DMS53 treated with DMSO at 0.1 percent for 48 hours (cell line): ENCODE measurements around the gene FERD3L.
A peak's percentile ranks its signal among the peaks of the same experiment; 100 is the strongest.
"Not testable (repeated sequence)": the region's sequence is repeated elsewhere in the genome, so short reads cannot be mapped to it uniquely, and the experiment has no call there.

Experiments
- DNase-seq: peaks from one replicate; lab custom pipeline; 2025; ENCODE audit not compliant: unreplicated experiment; lab: John Stamatoyannopoulos, UW

The FERD3L gene, protein sequence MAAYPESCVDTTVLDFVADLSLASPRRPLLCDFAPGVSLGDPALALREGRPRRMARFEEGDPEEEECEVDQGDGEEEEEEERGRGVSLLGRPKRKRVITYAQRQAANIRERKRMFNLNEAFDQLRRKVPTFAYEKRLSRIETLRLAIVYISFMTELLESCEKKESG

DNA sequence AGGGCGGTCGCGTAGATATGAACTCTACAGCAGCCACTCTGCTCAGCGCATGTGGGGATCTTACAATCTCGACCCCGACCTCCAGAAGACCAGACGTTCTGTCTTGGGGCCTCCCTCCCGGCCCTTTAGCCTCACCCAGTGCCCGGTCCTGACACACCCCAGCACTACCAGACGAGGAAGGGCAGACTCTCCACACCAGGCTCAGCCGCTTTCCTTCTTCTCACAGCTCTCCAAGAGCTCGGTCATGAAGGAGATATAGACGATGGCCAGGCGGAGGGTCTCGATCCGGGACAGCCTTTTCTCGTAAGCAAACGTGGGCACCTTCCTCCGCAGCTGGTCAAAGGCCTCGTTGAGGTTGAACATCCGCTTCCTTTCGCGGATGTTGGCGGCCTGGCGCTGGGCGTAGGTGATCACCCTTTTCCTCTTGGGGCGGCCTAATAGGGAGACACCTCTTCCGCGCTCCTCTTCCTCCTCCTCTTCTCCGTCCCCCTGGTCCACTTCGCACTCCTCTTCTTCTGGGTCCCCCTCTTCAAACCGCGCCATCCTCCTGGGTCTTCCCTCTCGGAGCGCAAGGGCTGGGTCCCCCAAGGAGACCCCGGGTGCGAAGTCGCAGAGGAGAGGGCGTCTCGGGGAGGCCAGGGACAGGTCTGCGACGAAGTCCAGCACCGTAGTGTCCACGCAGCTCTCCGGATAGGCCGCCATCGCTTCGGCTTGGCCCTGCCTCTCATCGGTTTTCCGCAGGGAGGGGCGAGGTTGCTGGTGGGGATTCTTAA lies at the start of gene FERD3L:
Gene FERD3L, minus strand, starts transcription at position 761 of the 773 bp plus-strand sequence. Its CDS starts 59 bp downstream, at position 702.
- DNase-seq = peak; percentile 58

DNA sequence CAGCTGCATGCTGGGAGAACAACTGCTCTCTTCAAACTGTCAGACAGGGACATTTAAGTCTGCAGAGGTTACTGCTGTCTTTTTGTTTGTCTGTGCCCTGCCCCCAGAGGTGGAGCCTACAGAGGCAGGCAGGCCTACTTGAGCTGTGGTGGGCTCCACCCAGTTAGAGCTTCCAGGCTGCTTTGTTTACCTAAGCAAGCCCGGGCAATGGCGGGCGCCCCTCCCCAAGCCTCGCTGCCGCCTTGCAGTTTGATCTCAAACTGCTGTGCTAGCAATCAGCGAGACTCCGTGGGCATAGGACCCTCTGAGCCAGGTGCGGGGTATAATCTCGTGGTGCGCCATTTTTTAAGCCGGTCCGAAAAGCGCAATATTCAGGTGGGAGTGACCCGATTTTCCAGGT lies 49.2 kb upstream of the FERD3L start:
- not testable (repeated sequence) for DNase-seq

DNA sequence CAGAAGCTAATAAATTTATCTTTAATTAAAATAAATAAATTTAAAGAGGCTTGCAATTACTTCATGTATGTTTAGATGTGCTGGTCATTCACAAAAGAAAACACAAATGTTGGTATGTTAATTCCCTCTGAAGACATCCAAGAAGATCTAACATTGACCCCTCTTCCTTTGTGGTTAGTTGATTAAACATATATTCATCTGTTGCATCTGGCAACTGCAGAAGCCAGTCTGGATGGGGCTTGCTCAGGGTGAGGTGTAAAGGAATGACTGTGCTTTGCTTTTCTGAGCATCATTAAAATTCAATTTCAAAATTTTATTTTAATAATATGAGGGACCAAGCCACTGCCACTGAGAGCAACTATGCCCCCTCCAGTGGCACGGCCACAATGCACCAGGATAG lies 36.4 kb upstream of the FERD3L start:
- DNase-seq = no peak

DNA sequence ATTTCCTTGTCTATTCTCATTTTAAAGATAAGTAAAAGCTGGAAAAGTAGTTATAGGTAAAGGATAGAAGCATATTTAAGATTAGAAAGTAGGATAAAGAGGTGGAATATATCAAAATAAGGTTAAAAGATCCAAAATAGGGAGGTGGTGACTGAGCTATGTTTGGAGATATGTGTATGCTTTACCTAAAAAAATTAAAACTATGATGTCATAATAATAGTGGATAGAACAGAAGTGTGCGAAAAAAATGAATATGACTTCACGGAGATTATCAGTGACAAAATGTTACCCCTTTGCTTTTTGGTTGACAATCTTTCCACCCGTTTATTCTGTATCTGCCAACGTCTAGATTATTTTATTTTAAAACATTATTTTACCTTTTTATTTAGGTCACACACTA lies 33.4 kb upstream of the FERD3L start:
- no peak for DNase-seq

DNA sequence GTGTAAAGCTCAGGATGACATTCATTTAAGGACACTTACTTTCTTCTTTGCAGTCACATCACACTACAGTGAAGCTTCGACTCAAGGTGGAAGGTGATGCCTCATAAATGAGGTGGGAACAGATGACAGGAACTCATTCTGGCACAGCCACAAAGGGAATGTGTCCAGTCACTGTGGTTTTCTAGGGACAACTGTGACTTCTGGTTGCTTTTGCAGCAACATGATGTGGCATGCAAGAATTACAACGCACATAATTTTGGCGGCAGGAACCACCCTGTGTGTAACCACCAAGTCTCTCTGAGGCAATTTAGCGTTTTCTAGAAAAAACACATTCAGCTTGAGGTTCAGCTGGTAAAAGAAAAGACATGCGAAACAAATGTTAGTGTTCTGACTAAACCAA lies 32.0 kb upstream of the FERD3L start:
- DNase-seq = no peak

DNA sequence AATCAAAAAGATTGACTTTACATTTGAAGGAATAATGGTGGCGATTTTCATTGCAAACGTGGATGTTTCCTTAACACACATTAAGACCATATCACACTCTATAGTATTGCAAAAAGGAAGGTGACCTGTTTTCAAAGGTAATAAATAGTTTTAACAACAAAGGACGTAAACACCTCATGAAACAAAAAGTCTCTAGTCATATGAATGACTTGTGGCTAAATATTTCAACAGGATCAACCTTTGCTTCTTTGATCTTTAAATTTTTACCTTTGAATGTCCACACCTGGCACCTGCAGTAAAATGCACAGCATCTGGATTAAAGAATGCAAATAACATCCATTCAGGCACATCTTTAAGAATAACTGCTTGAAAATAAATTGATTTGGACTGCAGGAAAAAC lies 30.0 kb upstream of the FERD3L start:
- no peak for DNase-seq

DNA sequence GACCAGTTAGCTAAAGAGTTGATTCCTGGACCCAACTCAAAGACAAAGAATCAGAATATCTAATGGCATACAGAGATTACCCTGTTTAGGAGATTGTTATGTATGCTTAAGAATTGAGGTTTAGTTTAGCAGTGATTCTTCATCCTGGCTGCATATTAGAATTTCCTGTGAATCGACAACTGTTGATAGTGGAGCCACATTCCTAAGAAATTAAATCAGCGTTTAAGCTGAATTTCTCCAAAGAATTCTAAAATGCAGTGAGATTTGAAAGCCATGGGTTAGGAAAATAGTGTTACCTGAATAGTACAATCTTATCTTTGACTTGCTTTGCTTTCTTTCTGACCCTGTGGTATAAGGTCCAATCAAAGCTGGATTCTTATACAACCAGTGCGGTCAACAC lies 16.4 kb upstream of the FERD3L start:
- DNase-seq = no peak

DNA sequence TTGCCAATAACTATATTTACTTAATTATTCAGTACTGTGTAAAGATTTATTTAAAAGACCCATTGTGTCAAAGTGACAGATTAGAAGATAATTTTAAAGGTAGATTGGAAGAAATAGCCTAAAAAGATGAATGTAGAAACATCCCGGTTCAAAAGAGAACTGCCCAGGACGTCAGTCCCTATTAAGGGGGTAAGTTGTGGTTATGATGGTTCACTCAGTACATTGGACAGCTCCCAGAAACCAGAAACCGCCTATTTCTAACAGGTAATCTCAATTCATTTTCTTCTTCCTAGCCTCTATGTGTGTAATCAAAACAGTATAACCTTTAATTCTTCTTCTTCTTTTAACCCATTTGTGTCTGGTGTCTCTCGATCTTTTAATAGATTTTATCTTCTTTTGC lies 1.5 kb upstream of the FERD3L start:
- DNase-seq = no peak

DNA sequence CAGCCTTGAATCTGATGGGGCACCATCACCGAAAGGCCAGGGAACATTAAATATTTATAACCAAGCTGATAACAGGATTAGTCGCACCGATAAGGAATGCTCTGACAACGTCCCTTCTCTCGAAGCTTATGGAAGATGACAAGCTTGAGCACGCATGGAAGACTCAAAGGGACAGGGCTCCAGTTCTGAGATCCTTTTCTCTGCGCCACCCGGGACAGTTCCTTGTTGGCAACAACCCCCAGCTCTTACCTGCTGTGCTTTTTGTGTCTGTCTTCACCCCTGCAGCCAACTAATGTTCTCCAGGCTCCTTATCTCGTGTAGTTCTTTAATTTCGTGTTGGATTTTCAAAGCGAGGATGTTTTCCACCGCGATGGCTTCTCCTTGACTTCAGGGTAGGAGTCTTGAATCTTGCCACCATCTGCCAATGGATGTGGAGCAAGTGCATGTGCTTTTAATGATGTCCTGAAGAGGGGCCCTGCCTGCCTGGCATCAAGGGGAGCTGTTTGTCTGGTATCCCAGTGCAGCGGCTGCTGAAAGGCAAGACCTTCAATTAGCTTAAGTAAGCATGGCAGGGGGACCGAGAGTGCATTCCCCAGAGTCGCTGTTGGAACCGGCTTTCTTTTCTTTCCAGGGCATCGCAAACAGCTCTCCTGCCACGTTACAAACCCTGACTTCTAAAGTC lies 354 bp upstream of the FERD3L start:
- DNase-seq = peak; percentile 62

DNA sequence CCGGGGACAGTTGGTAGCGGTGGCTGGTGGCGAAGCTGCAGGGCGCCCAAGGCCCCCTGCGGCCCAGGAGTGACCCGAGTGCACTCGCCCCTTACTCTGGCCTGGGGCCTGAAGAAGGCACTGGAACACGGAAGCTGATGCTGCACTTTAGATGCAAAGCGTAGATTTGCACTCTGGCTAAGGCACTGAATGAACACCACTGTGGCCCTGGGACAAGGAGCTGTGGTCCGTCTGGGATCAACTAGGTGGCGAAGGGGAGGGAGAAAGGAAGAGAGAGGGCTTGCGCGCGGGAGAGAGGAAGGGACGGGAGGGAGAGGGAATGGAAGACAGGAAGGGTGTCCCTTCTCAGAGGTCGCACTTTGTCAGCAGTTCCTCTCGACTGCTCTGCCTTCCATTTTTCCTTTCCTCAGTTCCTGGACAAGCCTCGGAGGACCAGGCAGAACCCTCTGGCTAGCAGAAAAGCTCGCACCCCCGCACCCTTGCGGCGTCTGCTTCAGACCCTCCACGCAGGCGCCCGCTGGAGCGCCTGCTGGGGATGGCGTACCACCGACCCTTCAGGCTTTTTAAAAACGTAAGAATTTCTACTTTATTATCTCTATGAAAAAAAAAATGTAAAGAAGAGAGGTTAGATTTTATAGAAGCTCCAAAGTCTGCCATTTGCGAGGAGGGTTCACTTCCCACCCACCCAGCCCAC lies 1.2 kb downstream of the FERD3L start:
- DNase-seq = no peak

DNA sequence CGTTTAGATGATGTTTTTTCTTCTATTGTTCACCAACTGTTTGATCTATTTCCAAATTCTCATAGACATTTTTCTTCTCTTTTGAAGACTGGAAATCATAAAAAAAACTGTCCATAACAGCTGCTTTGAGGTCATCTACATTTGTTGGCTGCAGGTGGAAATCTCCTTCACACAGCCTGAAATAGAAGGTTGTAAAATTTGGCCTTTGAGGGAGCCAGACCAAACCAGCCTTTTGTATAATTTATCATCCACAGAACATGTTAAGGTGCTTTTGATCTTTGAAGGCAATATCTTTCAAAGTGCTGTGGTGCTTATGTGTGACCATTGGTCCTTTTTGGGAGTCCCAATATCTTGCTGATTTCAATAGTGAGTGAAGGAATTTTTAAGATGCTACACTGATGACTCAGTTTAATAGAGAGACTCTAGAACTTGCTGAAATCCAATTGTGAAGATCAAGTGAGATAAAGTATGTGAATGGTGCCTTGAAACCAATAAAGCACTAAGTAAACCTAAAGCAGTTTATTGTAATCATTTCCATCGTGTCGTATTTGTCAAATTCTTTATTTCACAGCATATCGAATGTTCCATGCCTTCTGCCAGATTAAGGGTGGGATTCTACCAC lies 5.4 kb downstream of the FERD3L start:
- no peak for DNase-seq

DNA sequence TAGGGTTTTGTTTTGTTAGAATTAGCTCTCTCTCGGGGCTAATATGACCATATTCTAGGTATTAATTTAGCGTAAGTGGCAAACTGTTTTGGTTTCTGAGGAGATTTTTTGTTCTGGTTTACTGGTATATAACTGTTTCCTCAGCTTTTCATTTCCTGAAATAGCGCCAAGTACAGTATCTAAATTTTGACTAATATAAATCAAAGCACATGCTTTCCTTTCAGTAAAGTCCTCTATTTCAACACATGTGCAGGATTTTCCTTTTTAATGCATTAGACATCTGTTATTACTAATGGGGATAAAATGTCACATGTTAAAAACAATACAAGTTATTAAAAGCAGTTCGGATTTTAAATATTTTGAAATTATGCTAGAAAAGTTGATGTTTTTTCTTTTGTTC lies 11.3 kb downstream of the FERD3L start:
- no peak for DNase-seq

DNA sequence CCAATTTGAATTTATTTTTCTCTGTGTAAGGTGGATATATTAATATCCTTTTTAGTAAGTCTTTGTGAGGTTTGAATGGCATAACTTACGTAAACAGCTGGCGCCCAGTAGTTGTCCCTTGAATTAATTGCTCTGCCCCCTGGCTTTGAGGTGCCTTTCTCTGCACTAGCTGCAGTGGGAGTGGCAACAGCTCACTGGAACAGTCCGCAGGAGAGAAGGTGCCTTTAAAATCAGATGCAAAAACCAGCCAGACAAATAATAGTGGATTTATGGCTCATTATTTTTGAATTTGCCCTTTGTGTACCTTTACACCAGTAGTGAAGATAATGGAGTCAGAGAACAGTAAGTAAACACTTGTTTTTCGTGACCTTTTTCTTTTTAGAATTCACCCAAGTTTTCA lies 11.8 kb downstream of the FERD3L start:
- DNase-seq = no peak

DNA sequence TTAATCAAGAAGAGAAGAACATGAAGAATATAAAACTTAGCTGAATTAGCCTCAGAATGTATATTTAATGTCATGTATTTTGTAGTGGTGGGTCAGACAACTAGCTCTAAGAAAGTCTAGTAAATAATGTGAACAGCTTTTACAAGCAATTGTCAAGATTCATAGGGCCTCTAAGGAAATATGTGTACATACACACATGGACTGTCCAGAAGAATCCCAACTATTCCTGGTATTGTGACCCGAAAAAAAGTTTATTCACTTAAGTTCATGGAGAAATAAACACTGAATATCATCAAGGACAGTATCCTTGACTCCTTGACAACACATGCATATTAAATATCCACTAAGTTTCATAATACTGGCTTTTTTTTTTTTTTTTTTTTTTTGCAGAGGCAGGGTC lies 16.4 kb downstream of the FERD3L start:
- DNase-seq = no peak

DNA sequence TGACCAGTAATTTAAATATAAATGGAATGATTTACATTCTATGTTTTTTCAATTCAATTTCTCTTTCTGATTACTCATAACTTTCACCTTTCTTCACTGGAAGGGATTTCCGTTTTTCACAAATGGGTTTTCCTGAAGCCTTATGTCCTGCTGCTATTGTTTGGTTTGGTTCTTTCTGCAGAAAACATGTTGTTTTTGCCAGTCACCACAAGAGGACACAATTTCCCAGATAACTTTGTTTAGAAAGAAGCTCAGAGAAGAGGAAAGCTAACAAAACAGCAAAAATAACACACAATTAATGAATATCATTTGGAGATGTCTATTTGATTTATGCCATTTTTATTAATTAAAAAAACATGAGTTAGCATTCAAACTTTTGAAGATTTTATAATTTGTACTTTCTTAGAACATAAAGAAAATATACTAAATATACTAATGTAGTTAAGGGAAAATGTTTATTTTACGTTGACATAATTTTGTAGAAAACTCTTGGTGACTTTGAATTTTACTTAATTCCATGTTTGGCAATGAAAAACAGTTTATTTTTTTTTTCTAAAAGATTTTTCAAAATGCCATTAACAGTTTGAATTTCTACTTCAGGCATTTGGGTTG lies 23.1 kb downstream of the FERD3L start:
- peak; percentile 86 for DNase-seq

DNA sequence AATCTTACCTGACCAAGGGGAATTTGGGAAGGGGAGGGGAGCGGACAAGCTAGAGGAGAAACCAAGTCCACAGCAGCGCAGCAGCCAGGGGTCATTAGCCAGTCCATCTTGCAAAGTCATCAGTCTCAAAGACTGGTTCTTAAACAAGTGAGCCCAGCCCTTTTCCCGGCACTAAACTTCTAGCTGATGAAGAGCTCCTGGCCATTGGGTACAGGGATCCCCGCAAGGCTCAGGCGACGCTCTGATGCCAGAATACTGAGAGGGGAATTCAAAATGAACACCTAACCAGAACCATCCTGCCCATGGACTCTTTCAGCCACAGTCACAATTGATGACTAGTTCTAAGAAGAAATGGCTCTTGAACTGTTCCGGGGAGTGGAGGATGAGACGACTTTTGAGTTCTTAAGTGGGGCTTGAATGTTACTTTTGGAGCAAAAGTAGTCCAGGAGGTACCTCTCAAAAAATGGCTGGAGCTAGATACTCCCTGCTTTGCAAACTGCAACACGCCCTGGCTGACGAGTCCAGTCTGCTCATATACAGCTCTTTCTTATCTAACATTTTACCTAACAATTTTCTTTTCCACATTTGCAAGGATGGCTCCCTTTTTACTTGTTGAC lies 25.2 kb downstream of the FERD3L start:
- no peak for DNase-seq

DNA sequence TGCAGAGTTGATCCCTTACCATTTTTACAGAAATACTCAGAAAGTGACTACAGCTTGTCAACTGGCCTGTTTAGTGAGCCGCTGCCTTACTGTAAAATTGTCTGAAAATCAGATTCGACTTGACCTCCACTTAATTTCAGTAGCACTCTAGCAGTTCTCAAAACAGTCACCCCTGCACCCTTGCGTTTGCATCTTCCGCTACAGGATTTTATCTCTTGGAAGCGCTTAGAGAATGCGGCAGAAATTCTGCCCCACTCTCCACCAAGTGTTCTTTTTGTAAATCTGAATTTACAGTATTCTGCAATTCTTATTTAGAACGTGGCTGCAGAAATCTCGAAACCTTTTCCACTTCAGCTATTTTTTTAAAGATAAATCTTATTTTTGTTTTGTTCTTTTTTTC lies 25.8 kb downstream of the FERD3L start:
- DNase-seq = no peak

DNA sequence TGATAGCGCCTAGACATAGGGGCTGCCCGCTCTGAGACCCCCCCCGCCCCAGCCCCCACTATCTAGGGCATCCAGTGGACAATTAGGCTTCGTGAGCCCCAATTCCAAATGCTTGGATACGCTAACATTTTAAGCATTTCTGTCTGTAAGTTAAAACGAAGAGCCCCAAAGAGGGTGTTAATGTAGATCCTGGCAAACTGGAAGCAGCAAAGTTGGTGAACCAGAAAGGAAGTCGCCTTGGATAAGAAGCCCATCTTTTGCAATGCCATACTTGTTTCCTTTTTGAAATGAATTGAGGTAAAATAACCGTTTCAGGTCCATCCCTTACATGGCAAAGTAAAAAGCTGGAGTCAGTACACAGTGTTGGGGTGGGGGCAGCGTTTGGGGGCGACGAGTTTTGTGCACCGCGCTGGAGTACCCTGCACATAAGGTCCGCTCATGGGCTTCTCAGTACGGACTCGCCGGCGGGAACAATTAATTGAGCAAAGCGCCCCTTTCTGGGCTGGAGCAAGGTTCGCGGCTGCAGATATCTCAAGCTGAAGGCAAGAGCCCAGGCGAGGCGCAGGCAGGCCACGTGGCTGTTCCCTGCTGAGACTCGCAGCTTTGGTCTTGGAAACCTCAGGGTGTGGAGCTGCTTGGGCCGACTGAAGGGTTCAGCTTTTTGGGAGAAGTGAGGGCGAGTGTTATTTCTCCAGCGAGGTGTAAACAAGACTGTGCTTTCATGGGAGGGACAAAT lies 26.4 kb downstream of the FERD3L start:
- no peak for DNase-seq

DNA sequence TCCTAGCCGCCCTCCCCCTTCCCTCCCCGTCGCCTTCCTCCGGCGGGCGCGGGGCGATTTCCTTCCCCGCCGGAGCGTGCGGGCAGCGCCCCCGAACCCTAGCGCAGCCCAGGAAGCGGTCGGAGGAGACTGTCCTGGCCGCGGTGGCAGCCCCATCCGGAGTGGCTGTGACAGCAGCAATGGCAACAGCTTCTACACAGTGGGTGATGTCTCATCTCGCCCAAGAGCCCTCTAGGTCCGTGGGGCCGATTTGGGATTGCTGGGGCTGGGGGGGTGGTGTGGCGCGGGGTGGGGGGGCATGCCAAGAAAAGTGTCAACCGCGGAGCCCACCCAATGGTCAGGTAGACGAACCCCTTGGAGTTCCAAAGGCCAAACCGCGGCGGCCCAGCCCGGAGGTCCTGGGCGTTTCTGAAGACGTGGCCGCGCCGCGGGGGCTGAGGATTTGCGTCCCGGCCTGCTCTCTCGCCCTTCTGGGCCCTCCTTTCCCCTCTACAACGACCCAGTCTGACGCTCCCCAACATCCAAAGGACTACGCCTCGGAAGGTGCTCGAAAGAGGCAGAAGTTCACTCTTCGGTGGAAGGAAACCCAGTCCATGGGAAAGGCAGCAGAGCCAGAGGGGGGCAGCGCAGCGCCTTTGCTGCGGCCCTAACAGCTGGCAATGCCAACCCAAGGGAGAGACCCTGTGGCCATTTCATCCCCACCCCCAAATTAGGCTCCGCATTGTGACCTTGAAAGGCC lies 27.2 kb downstream of the FERD3L start:
- no peak for DNase-seq
